AG04450 (cell line): ENCODE data around the gene MBLAC2. TPM values are rescaled to one million over a fixed set of nuclear protein-coding genes. Genes with fewer than 3 reads are reported as not detected.

Experiments used
- CTCF ChIA-PET: fragments of 300-600, 350-600 bp; formaldehyde crosslinking; extraction: SDS; loops from one replicate; lab custom pipeline; 2022; ENCODE audit warnings: antibody characterized with exemption, inconsistent platforms; lab: Charles Lee
- POLR2A ChIA-PET: fragments of 350-600 bp; formaldehyde crosslinking; extraction: SDS; loops from one replicate; lab custom pipeline; 2021; ENCODE audit warnings: antibody characterized with exemption, inconsistent platforms; lab: Yijun Ruan, JAX
- DNase-seq: peaks from one replicate; pipeline ENCODE4 v3.0.0-alpha.2; 2011; ENCODE audit warnings: low read depth, low spot score
- H3K27ac ChIP-seq: one replicate; pipeline ENCODE4 v1.5.1; 2012; ENCODE audit warnings: low read depth, low read length, control low read depth
- H3K27me3 ChIP-seq: one replicate; pipeline ENCODE4 v1.6.0; 2012; ENCODE audit warnings: low read length; ENCODE audit not compliant: control insufficient read depth, insufficient read depth
- H3K4me3 ChIP-seq: 2 replicates; pipeline ENCODE4 v1.5.1; 2011; ENCODE audit warnings: mild to moderate bottlenecking, low read depth, low read length, control low read depth
- H3K9me3 ChIP-seq: 2 replicates; pipeline ENCODE4 v1.5.1; 2012; ENCODE audit warnings: low read length; ENCODE audit not compliant: control insufficient read depth, insufficient read depth
- CTCF ChIP-seq: IDR thresholded peaks from 2 replicates; pipeline ENCODE4 v1.5.1; 2011; ENCODE audit warnings: low read depth, low read length, control low read depth, inconsistent platforms
- polyA plus RNA-seq: library from polyadenylated mRNA; depleted of rRNA; stranded (reverse); fragments of >200 nt; gene quantifications from 2 replicates; pipeline ENCODE4 v1.2.3, GENCODE V29; 2011

Gene MBLAC2
- polyA plus RNA-seq, 1 experiment, result 2.8 TPM

GRCh38 chr5:90479611-90480385 lies 5.2 kb upstream of the MBLAC2 start:
- CTCF ChIA-PET, result no interaction called here
- POLR2A ChIA-PET, result interaction anchor here (0.7 kb wide), 1 partner anchor 18 kb away, joined by 3 read pairs; no protein-coding TSS in a partner anchor
- H3K4me3 ChIP-seq, result no peak overlapping the region
- no peaks in the 10 kb centered on the region for H3K27me3 ChIP-seq
- H3K27ac ChIP-seq, result no peak overlapping the region
- DNase-seq, result no peak
- TF ChIP-seq CTCF, result no peak
- no peaks in the 10 kb centered on the region for H3K9me3 ChIP-seq

GRCh38 chr5:90477621-90478215 lies 3.1 kb upstream of the MBLAC2 start:
- TF ChIP-seq CTCF, result no peak
- H3K27me3 ChIP-seq, result no peaks in the 10 kb centered on the region
- DNase-seq, result no peak
- POLR2A ChIA-PET, result no interaction called here
- H3K4me3 ChIP-seq, result no peak overlapping the region
- no peaks in the 10 kb centered on the region; the same call in 1 of the 2 replicates for H3K9me3 ChIP-seq
- H3K27ac ChIP-seq, result no peak overlapping the region
- CTCF ChIA-PET, result interaction anchor here (0.8 to 1.1 kb wide), 2 partner anchors 38 to 53 kb away, joined by 3 read pairs; no protein-coding TSS in a partner anchor

- TF ChIP-seq CTCF, result no peak
- Histone ChIP-seq H3K27ac (no peak overlapping the region), H3K27me3 (no peaks in the 10 kb centered on the region), H3K9me3 (no peaks in the 10 kb centered on the region; the same call in 1 of the 2 replicates), H3K4me3 (no peak overlapping the region)
- POLR2A ChIA-PET, result no interaction called here
- CTCF ChIA-PET, result interaction anchor here (0.8 to 1.1 kb wide), 2 partner anchors 17 to 37 kb away, joined by 3 read pairs; no protein-coding TSS in a partner anchor
- no peak for DNase-seq
These were observed 2.5 kb upstream of the MBLAC2 start for GRCh38 chr5:90477073-90477472.

GRCh38 chr5:90476391-90476790 lies 1.8 kb upstream of the MBLAC2 start:
- ChIA-PET POLR2A (no interaction called here), CTCF (interaction anchor here (1.1 kb wide), 1 partner anchor 16 kb away, joined by 3 read pairs; no protein-coding TSS in a partner anchor)
- no peak overlapping the region for H3K4me3 ChIP-seq
- no peaks in the 10 kb centered on the region for H3K27me3 ChIP-seq
- no peak overlapping the region for H3K27ac ChIP-seq
- H3K9me3 ChIP-seq, result no peaks in the 10 kb centered on the region; the same call in 1 of the 2 replicates
- no peak for DNase-seq
- TF ChIP-seq CTCF, result no peak
